NCI-H2196 treated with DMSO at 0.1 percent for 48 hours (cell line): ENCODE data around the gene DGKG.

Experiments
- DNase-seq: peaks from one replicate; lab custom pipeline; 2025; ENCODE audit not compliant: unreplicated experiment; lab: John Stamatoyannopoulos, UW

DGKG gene

DNA sequence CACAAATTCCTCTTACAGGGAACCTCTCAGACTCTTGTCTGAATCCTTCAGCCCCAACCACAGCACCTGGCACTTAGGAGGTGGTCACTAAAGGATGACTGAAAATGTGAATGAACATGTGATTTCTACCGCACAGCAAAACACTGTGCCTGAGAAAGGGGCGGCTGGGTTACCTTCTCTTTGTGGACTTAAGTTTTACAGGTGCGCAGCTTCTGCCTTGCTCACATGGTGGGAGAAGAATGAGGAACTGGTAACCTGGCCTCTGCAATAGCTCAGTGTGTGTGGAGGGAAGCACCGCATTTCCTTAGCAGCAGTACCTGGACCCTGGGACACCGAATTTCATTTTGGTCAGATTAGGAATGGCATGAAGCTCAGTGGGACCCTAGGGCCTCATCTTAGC lies 243.3 kb downstream of the DGKG start:
- DNase-seq = no peak

DNA sequence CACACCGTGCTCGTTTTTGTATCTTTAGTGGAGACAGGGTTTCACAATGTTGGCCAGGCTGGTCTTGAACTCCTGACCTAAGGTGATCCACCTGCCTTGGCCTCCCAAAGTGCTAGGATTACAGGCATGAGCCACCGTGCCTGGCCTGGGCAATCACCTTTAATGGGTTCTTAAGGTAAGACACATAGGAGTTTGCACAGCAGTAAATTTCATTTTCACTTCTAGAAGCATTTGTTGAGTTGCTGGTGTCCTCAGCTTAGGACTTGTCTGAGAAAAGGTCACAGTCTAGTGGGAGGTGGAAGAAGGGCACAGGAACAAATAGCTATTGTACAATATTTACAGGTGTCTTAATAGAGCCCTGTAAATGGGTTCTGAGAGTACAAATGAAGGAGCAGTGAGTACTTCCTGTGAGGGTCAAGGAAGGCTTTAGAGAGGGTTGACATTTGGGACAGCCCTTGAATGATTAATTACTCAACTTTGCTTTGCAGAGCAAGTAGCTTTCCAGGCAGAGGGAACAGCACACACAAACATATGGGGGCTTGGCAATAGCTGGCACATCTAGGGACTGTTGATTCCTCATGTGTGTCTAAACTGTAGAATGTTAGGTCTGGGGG lies 244.4 kb downstream of the DGKG start:
- DNase-seq = no peak

GRCh38 chr3:186115239-186115996 lies 246.6 kb downstream of the DGKG start:
- no peak for DNase-seq

DNA sequence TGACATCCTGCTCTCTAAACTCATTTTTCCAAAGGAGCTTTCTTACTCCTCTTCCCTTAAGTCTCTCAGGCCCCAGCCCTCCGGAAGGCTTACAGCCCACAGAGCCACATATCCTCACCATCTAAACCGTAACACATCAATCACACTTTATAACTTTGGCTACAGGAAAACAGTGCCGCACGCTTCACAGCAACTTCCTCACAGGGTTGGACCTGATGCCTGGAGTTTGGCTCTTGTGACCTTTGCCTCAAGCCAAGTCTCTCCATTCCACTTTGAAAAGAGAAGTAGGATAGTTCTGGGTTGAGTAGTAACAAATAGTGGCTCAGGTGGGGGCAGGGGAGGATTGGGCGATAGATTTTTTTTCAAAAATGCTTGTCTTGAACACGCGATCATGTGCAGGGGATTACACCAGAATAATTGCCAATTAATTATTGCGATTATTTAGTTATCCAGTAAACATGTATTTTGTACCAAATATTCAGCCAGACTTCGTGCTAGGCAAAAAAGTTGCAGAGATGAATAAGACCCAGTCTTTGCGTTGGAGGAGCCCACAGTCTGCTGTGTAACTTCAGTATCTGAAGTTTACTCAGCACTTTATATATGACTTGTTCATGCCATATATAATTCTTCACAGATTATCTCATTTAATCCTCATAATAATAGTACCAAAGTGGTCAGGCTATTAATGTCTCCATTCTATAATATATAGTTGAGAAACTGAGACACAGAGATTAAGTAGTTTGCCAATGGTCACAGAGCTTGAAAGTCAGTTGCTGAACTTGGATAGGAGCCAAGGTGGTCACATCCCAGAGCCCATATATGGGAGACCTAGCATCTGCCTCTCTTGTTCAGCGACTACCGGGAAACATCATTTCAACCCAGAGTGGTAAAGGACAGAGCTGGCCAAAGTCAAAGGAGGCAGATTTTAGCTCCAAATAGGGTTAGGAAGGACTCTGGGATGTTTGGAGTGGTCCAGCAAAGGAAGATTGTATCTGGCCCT lies 250.8 kb downstream of the DGKG start:
- no peak for DNase-seq

GRCh38 chr3:186109897-186110803 lies 251.9 kb downstream of the DGKG start:
- no peak for DNase-seq

- peak; percentile 100 for DNase-seq
These were observed 252.8 kb downstream of the DGKG start, which contains the start of gene ETV5 for GRCh38 chr3:186108941-186109865. Gene ETV5 (minus strand): TSS chr3:186109089. CDS start chr3:186105868, 3,221 bp downstream.

DNA sequence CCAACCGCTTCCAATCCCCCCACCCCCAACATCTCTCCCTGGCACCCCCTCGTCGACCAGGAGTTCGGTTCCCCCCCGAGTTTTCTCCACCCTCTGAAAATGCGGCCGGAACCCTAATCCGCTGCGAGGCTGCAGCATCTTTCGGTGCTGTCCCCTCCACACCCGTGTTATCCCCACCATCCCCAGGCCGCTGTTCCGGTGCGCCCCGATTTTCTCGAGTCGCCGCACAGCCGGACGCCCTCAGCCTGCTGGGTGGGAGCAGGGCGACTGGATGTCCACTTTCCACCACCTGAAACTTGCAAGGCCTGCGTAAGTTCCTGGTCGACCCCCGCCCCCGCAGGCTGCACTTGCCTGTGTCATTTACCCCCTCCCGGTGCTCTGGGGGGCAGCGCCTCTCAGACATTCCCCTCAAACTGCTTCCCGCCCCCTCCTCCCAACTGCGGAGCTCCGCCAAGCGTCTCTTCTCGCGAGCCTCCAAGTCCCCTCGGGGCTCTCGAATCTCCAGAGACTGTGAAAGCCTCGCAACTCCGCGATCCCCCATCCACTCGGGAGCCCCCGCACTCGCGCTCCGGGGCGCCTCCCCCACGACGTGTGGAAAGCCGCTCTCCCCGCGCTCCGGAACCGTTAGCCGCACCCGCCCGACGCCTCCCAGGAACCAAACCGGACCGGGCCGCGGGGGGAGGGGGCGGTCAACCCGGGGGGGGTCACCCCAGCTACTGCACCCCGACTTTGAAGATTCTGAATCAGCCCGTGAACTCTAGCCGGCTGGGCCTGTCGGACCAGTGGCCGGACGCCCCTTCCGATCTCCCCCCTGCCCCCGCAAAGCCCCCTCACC lies 253.7 kb downstream of the DGKG start:
- DNase-seq = peak; percentile 56

DNA sequence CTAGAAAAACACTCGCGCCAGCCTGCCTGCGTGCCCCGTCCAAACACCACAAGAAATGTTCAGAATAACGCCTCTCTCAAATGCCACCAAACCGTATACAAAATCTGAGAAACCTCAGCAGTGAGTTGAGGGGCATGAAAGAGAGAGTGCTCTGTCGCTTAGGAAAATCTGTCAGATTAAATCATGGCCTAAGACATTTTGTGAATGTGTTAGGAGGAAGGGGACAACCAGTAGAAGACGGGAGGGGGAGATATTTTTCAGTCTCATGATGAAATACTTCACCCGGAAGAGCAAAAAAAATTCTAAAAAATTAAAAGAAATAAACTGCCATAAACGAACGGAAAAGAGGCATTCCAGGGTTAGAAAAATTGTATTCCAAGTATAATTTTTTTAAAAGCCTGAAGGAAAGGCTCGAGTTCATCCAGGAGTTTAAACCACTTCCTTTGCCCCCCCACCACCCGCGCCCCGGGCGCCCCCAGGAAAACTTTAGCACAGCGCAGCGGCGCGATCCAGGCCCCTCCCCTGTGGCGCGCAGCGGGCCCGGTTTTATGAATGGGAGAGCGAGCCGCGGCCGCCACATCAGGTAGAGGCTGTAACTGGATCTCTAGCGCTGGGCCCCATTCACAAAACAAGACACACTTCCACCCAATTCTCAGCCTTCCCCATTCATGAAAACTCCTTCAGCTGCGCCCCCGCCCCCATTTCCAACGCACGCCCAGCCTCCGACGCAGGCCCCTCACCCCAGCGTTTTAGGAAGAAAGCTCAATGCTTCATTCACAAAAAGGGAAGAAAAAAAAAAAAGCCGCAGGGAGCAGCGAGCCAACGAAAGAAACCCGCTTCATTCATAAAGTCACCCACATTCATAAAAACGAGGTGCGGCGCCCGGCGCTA lies 254.6 kb downstream of the DGKG start:
- DNase-seq = peak; percentile 95

DNA sequence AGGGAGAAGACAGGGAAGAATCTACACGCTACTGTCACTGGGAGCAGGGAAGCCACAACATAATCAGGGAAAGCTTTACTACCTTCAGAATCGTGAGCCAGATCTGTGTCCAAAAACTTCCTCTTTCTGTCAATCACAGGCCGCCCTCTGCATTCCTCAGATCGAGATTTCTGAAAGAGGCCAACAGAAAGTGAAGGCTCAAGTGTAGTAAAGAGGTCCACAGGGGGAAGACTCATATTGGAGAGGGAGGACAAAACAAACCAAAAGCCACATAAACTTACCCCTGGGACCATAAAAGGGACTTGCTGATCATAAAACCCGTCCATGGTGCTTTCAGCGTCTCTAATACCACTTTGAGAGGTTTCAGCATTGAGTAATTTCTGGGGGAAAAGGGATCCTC lies 256.5 kb downstream of the DGKG start:
- no peak for DNase-seq

GRCh38 chr3:186102687-186103086 lies 259.3 kb downstream of the DGKG start:
- no peak for DNase-seq

GRCh38 chr3:186100398-186100797 lies 261.6 kb downstream of the DGKG start:
- DNase-seq = no peak

DNA sequence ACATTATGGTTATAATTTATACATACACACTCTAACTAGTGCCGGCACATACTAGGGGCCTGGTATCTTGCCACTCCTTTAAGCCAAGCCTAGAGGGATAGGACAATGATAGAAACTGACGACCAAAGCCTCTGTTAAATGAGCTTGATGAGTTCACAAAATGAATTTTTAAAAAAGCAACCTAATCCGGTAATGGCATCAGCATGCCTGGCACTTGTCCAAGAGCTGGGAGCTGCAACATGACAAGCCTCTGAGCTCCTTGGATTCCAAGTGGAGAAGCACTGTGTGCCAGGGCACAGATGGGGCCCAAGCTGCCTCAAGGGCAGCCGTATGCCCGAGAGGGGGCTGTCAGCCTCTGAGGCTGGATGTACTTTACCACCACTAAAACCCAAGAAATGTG lies 262.9 kb downstream of the DGKG start:
- peak; percentile 80 for DNase-seq

- DNase-seq = no peak
These were observed 263.3 kb downstream of the DGKG start for GRCh38 chr3:186098740-186099139.

DNA sequence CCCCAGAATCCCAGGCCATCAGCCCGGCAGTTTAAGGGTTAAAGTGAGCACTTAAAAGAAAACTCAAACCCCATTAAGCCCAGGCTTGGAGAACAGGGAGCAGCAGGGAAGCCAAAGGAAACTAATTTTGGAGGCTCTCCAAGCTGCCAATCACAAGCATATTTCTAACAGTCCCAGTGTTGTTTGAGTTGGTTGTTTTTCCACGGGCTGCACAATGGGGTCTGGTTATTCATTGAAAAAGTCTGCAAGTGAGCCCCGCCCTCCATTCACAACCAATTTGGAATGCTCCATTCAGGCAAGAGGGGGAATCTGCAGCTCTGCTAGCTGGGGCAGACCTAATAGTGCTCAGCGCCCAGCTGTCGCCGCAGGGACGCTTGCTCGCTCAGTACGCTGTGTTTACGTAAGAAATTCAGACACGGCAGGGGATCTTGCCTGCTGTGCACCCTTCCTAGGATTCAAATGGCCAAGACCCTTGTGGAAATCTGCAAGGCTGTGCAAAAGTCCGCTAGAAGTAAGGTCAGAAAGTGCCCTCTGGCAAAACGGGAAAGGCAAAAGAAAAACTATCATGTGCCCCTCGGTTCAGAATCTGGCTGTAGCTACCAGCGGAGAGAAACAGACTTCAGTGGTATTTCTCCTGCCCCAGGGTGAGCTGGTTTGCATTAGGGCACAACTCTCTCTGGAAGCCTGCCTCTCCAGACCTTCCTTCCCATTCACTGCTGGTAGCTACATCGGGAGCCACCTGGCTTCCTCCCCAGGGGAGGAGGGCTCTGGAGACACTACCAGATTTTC lies 264.2 kb downstream of the DGKG start:
- DNase-seq = peak; percentile 98

GRCh38 chr3:186097317-186097662 lies 264.7 kb downstream of the DGKG start:
- DNase-seq = no peak
